CD4-positive, alpha-beta memory T cell (primary cell): ENCODE measurements around the gene KCNIP4. TPM values are rescaled to one million over a fixed set of nuclear protein-coding genes. Genes with fewer than 3 reads are reported as not detected.

ENCODE experiments used
- CTCF ChIA-PET: fragments of 350-600 bp; sonication (Branson Sonifier 250); formaldehyde crosslinking; loops from one replicate; lab custom pipeline; 2021; ENCODE audit warnings: inconsistent platforms; ENCODE audit not compliant: partially characterized antibody; lab: Charles Lee
- POLR2A ChIA-PET: fragments of 350-600 bp; sonication (Branson Sonifier 250); formaldehyde crosslinking; loops from one replicate; lab custom pipeline; 2021; ENCODE audit not compliant: partially characterized antibody; lab: Charles Lee
- DNase-seq, 5 donors: peaks; one replicate each; pipeline versions ENCODE4 v3.0.0 to v3.0.0-alpha.2; 2020 to 2022; ENCODE audit warnings: mixed read lengths in 1 of 5
- H3K27ac ChIP-seq: one replicate; pipeline ENCODE4 v1.7.0; 2013; ENCODE audit warnings: low read depth, low read length
- H3K27me3 ChIP-seq: 2 replicates; pipeline ENCODE4 v1.7.0; 2013; ENCODE audit warnings: mild to moderate bottlenecking, low read length, moderate library complexity; ENCODE audit not compliant: insufficient read depth
- H3K36me3 ChIP-seq: 2 replicates; pipeline ENCODE4 v1.7.0; 2013; ENCODE audit warnings: mild to moderate bottlenecking, low read length, moderate library complexity; ENCODE audit not compliant: insufficient read depth
- H3K4me1 ChIP-seq: 2 replicates; pipeline ENCODE4 v1.7.0; 2013; ENCODE audit warnings: mild to moderate bottlenecking, low read length, moderate library complexity; ENCODE audit not compliant: insufficient read depth
- H3K4me3 ChIP-seq, 2 donors: one replicate each; pipeline ENCODE4 v1.7.0; 2013; ENCODE audit warnings: low read length in 2 of 2, mild to moderate bottlenecking in 1 of 2
- H3K9me3 ChIP-seq, 2 donors: one replicate each; pipeline ENCODE4 v1.7.0; 2013; ENCODE audit warnings: low read length in 2 of 2, control low read depth in 1 of 2; ENCODE audit not compliant: control insufficient read depth in 1 of 2
- H3K27ac Mint-ChIP-seq, 7 donors: one replicate each; pipeline ENCODE4 v1.8.0; 2020 to 2021; ENCODE audit warnings: mixed read lengths in 7 of 7, mild to moderate bottlenecking in 6 of 7, inconsistent platforms in 3 of 7, moderate library complexity in 3 of 7
- H3K27me3 Mint-ChIP-seq, 2 donors: one replicate each; pipeline ENCODE4 v1.8.0; 2020 to 2021; ENCODE audit warnings: mixed read lengths in 2 of 2
- H3K36me3 Mint-ChIP-seq, 2 donors: one replicate each; pipeline ENCODE4 v1.8.0; 2020 to 2021; ENCODE audit warnings: mixed read lengths in 2 of 2, inconsistent platforms in 1 of 2, mild to moderate bottlenecking in 1 of 2
- H3K4me1 Mint-ChIP-seq, 4 donors: one replicate each; pipeline ENCODE4 v1.8.0; 2020 to 2021; ENCODE audit warnings: mixed read lengths in 4 of 4, mild to moderate bottlenecking in 1 of 4
- H3K4me3 Mint-ChIP-seq, 8 donors: one replicate each; pipeline ENCODE4 v1.8.0; 2020 to 2021; ENCODE audit warnings: mixed read lengths in 8 of 8, mild to moderate bottlenecking in 7 of 8, moderate library complexity in 6 of 8, inconsistent platforms in 3 of 8
- H3K9me3 Mint-ChIP-seq, 8 donors: one replicate each; pipeline ENCODE4 v1.8.0; 2020 to 2021; ENCODE audit warnings: mixed read lengths in 8 of 8, mild to moderate bottlenecking in 5 of 8, inconsistent platforms in 3 of 8, moderate library complexity in 1 of 8
- intact Hi-C: fragments of 100-400 bp; cut with micrococcal nuclease; formaldehyde crosslinking; loops from one replicate; pipeline ENCODE4 v1.15.1; 2023
- polyA plus RNA-seq, 2 donors: library from polyadenylated mRNA; unstranded; fragments of 300-500 nt; fragmentation: Illumina TruSeq; gene quantifications; one replicate each; pipeline ENCODE4 v1.2.3, GENCODE V29; 2021
- total RNA-seq, 2 experiments: library from RNA; stranded (reverse); gene quantifications; one replicate each; pipeline ENCODE4 v1.2.3, GENCODE V29; 2021

The KCNIP4 gene
- total and polyA plus RNA-seq, 4 experiments from 2014 or later, result 0.11 to 0.26 TPM; not detected in 2

DNA sequence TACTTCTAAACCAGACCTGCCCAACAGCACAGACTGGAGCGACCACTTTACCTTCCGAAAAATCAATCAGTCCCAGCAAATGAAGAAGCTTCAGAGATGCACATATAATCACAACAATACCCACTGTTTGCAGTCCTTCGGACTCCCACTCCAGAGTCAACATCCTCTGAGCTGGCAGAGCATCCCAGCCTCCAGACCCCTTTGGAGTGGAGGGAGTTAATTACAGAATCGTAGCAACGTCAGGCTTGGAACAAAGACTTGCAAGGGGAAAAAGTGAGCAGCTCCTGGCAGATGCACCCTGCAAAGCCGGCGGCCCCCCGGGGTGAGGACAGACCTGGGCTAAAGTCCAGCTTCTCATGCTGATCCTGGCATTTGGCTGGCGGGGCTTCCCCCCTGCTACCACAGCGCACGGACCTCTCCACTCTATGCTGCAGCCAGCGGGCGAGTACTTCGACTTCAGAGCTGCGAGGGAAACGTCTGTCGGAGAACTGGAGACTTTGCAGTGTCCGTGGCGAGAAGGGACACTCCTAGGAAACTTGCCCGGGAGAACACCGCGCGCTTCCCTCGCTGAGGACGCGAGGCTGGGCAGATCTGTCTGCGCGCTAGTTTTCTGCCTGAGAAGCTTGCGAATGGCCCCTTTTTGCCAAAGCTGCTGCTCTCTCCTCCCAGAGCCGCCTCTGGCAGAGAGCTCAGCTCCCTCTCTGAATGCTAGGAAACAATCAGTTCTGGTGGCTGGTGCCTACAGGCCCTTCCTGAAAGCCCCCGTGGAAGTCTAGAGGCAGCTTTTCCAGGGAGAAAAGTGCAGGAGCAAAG, 964.6 kb downstream of the KCNIP4 start:
- Histone ChIP-seq H3K36me3 (no peaks in the 10 kb centered on the region), H3K4me1 (no peaks in the 10 kb centered on the region), H3K9me3 (no peaks in the 10 kb centered on the region), H3K27ac (no peak overlapping the region), H3K4me3 (no peak overlapping the region), H3K27me3 (no peaks in the 10 kb centered on the region)
- H3K27me3 Mint-ChIP-seq, result peaks cover 0 to 2% of the 10 kb centered on the region in 2 donors
- peak overlapping the region in 1 of 8 donors; percentile 65 for H3K4me3 Mint-ChIP-seq
- ChIA-PET CTCF (no interaction called here), POLR2A (no interaction called here)
- H3K9me3 Mint-ChIP-seq, result peaks cover 0 to 8% (median 0%) of the 10 kb centered on the region in 8 donors
- peaks cover 0 to 7% (median 0%) of the 10 kb centered on the region in 4 donors for H3K4me1 Mint-ChIP-seq
- H3K36me3 Mint-ChIP-seq, result no peaks in the 10 kb centered on the region
- intact Hi-C loops, result no loop called here
- no peak for DNase-seq
- H3K27ac Mint-ChIP-seq, result no peak overlapping the region

DNA sequence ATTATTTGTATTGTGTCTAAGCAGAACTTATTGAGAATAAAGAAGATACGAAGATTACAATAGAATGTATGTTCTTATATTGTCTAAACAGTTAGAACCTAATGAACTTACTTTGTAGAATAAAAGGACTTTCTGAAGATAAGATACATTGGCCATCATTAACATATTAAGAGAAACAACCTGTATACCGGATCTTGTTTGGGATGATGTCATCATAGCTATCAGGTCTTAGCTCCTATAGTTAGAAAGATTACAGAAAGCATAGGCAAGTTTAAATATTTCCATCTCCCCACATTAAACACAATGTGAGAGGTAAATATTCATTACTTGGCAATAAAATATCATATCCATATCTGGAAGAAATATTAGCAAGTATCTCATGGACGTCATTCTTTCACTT, 966.0 kb downstream of the KCNIP4 start:
- no peak overlapping the region for H3K4me3 Mint-ChIP-seq
- no peak overlapping the region for H3K27ac ChIP-seq
- CTCF ChIA-PET, result no interaction called here
- no peak overlapping the region for H3K27ac Mint-ChIP-seq
- no peaks in the 10 kb centered on the region for H3K4me1 ChIP-seq
- peaks cover 0 to 7% (median 0%) of the 10 kb centered on the region in 4 donors for H3K4me1 Mint-ChIP-seq
- H3K27me3 Mint-ChIP-seq, result peaks cover 0 to 2% of the 10 kb centered on the region in 2 donors
- no peaks in the 10 kb centered on the region for H3K36me3 Mint-ChIP-seq
- no peaks in the 10 kb centered on the region for H3K27me3 ChIP-seq
- no peaks in the 10 kb centered on the region for H3K9me3 ChIP-seq
- no peak for DNase-seq
- H3K36me3 ChIP-seq, result no peaks in the 10 kb centered on the region
- POLR2A ChIA-PET, result no interaction called here
- intact Hi-C loops, result no loop called here
- H3K4me3 ChIP-seq, result no peak overlapping the region
- H3K9me3 Mint-ChIP-seq, result peaks cover 0 to 8% (median 0%) of the 10 kb centered on the region in 8 donors

DNA sequence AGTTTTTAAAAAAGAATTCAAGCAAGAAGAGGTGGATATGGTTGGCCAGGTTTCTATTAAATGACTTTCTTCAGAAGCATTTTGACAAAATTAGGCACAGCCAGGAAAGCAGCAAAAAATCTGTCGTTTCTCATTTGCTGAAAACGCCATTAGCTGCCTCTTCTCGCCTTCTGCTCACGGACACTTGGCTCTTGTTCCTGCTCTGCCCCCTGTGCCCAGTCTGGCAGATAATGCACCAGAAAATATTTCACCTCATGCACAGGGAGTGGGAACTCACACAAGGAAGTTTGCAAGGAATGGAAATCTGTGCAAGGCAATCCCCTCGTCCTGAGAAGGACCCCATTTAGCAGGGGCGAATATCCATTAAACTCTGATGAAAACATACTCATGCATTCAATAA, 988.3 kb downstream of the KCNIP4 start:
- H3K4me3 ChIP-seq, result no peak overlapping the region
- intact Hi-C loops, result loop anchor here (10.0 kb wide), 1 partner anchor 65 kb away; no protein-coding TSS in a partner anchor
- no peak overlapping the region for H3K27ac Mint-ChIP-seq
- H3K9me3 Mint-ChIP-seq, result peaks cover 0 to 2% (median 0%) of the 10 kb centered on the region in 8 donors
- H3K9me3 ChIP-seq, result no peaks in the 10 kb centered on the region
- no peaks in the 10 kb centered on the region for H3K4me1 Mint-ChIP-seq
- no peaks in the 10 kb centered on the region for H3K36me3 ChIP-seq
- no peak overlapping the region for H3K4me3 Mint-ChIP-seq
- no peaks in the 10 kb centered on the region for H3K27me3 Mint-ChIP-seq
- CTCF ChIA-PET, result no interaction called here
- no peaks in the 10 kb centered on the region for H3K4me1 ChIP-seq
- no peak overlapping the region for H3K27ac ChIP-seq
- H3K27me3 ChIP-seq, result no peaks in the 10 kb centered on the region
- POLR2A ChIA-PET, result no interaction called here
- no peak for DNase-seq
- H3K36me3 Mint-ChIP-seq, result no peaks in the 10 kb centered on the region

- Histone ChIP-seq H3K4me3 (no peak overlapping the region), H3K27me3 (no peaks in the 10 kb centered on the region), H3K27ac (no peak overlapping the region), H3K4me1 (no peaks in the 10 kb centered on the region), H3K36me3 (no peaks in the 10 kb centered on the region), H3K9me3 (no peaks in the 10 kb centered on the region)
- Mint-ChIP-seq H3K4me1 (peaks cover 0 to 1% (median 0%) of the 10 kb centered on the region in 4 donors), H3K27me3 (no peaks in the 10 kb centered on the region), H3K9me3 (peaks cover 0 to 5% (median 0%) of the 10 kb centered on the region in 8 donors), H3K27ac (no peak overlapping the region), H3K4me3 (no peak overlapping the region), H3K36me3 (no peaks in the 10 kb centered on the region)
- POLR2A ChIA-PET, result no interaction called here
- intact Hi-C loops, result no loop called here
- DNase-seq, result no peak
- CTCF ChIA-PET, result no interaction called here
Observed at GRCh38 chr4:20954541-20954940, 994.0 kb downstream of the KCNIP4 start.

- ChIA-PET CTCF (no interaction called here), POLR2A (no interaction called here)
- Mint-ChIP-seq H3K36me3 (no peaks in the 10 kb centered on the region), H3K4me1 (no peaks in the 10 kb centered on the region), H3K27ac (no peak overlapping the region), H3K27me3 (no peaks in the 10 kb centered on the region), H3K9me3 (peaks cover 0 to 5% (median 0%) of the 10 kb centered on the region in 8 donors), H3K4me3 (no peak overlapping the region)
- Histone ChIP-seq H3K27me3 (no peaks in the 10 kb centered on the region), H3K4me3 (no peak overlapping the region), H3K36me3 (no peaks in the 10 kb centered on the region), H3K9me3 (no peaks in the 10 kb centered on the region), H3K4me1 (no peaks in the 10 kb centered on the region), H3K27ac (no peak overlapping the region)
- intact Hi-C loops, result no loop called here
- no peak for DNase-seq
Observed at GRCh38 chr4:20944961-20945360, 1003.6 kb downstream of the KCNIP4 start.

DNA sequence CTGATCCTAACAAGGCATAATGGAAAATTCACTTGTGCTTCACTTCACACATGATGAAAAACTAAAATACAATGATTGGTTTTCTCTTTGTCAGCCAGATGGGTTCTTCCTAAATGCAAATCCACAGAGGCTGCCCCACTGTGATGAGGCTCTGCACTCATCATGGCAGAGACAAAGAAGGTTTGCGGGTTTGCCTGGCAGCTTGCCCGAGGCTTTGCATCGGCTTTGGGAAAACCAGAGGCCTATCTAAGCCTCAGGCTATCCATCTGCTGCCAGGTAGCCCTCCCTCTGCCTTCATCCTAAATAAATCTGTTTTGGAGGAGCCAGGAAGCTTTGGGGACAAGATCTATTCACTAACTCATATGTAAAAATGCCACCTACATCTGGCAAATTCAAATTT, 1004.1 kb downstream of the KCNIP4 start:
- Mint-ChIP-seq H3K27ac (no peak overlapping the region), H3K4me3 (no peak overlapping the region), H3K9me3 (peaks cover 0 to 6% (median 0%) of the 10 kb centered on the region in 8 donors), H3K27me3 (no peaks in the 10 kb centered on the region), H3K4me1 (no peaks in the 10 kb centered on the region), H3K36me3 (no peaks in the 10 kb centered on the region)
- no peaks in the 10 kb centered on the region for H3K36me3 ChIP-seq
- intact Hi-C loops, result no loop called here
- DNase-seq, result no peak
- H3K4me1 ChIP-seq, result no peaks in the 10 kb centered on the region
- ChIA-PET CTCF (no interaction called here), POLR2A (no interaction called here)
- H3K27me3 ChIP-seq, result no peaks in the 10 kb centered on the region
- no peak overlapping the region for H3K4me3 ChIP-seq
- H3K27ac ChIP-seq, result no peak overlapping the region
- H3K9me3 ChIP-seq, result no peaks in the 10 kb centered on the region

- Histone ChIP-seq H3K27me3 (no peaks in the 10 kb centered on the region), H3K27ac (no peak overlapping the region), H3K4me1 (no peaks in the 10 kb centered on the region), H3K4me3 (no peak overlapping the region), H3K36me3 (no peaks in the 10 kb centered on the region), H3K9me3 (no peaks in the 10 kb centered on the region)
- Mint-ChIP-seq H3K4me1 (no peaks in the 10 kb centered on the region), H3K27me3 (no peaks in the 10 kb centered on the region), H3K27ac (no peak overlapping the region), H3K36me3 (no peaks in the 10 kb centered on the region), H3K4me3 (peak overlapping the region in 1 of 8 donors; percentile 14), H3K9me3 (peaks cover 0 to 3% (median 0%) of the 10 kb centered on the region in 8 donors)
- intact Hi-C loops, result no loop called here
- ChIA-PET POLR2A (no interaction called here), CTCF (no interaction called here)
- no peak for DNase-seq
Observed at GRCh38 chr4:20938204-20938603, 1010.4 kb downstream of the KCNIP4 start.
